ENCODE data around the gene PRICKLE2.

GRCh38 chr3:64104006-64104405 lies 121.3 kb downstream of the PRICKLE2 start:
- TF ChIP-seq CTCF (conservative IDR thresholded peaks at IDR 0.05; ENCODE audit: low read depth in 2 of 2) (no peak), EZH2 (IDR thresholded peaks at IDR 0.05; ENCODE audit: low read depth, unreplicated experiment) (no peak), CREB1 (CRISPR knock-in tag; IDR thresholded peaks at IDR 0.05; ENCODE audit: low read depth) (no peak)

Data from GM23338 (cell line).